ENCODE data around the gene FBXL16.

- TF ChIP-seq EZH2phosphoT487 (IDR thresholded peaks at IDR 0.05; ENCODE audit: low read depth) (no peak), CTCF (IDR thresholded peaks at IDR 0.05; ENCODE audit: low read depth, low read length) (no peak)
These were observed 28.7 kb downstream of the FBXL16 start for GRCh38 chr16:676913-677312.
